Esophagus squamous epithelium (tissue), 4 donors: ENCODE measurements around the gene SLC35F3.

ENCODE experiments used
- POLR2A ChIP-seq, 4 donors: fragments of 450-650 bp; IDR thresholded peaks; one replicate each; pipeline ENCODE4 v1.6.1; 2017; ENCODE audit warnings: antibody characterized with exemption in 4 of 4, mild to moderate bottlenecking in 4 of 4, moderate library complexity in 3 of 4
- TF ChIP-seq, protein P1 (sequence below), 6 experiments: fragments of 450-650 bp in 4 of 6; fragments of 200-600 bp in 2 of 6; sonication (generic) in 2 of 6; IDR thresholded peaks; one replicate each; pipeline ENCODE4 v1.5.1; 2016 to 2019; ENCODE audit warnings: antibody characterized with exemption in 6 of 6, mild to moderate bottlenecking in 4 of 6, moderate library complexity in 4 of 6

DNA sequence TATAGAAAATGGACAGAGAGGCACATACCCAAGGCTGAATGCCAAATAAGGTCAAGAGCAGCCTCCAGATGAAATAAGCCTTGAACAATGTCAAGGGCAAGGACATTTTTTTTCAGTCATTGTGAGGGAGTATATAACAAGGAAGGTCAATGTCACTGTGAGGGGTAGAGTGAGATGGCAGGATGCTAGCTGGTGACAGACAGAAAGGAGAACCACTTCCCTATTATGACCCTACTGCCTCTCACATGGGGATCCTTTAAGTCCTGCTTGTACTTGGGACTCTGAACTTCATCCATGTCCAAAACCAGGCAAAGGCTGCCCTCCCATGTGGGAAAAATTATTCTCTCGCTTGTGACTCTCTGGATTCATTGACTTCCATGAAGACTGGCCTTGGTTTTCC is 349.3 kb downstream of the SLC35F3 start:
- TF ChIP-seq, protein P1, sequence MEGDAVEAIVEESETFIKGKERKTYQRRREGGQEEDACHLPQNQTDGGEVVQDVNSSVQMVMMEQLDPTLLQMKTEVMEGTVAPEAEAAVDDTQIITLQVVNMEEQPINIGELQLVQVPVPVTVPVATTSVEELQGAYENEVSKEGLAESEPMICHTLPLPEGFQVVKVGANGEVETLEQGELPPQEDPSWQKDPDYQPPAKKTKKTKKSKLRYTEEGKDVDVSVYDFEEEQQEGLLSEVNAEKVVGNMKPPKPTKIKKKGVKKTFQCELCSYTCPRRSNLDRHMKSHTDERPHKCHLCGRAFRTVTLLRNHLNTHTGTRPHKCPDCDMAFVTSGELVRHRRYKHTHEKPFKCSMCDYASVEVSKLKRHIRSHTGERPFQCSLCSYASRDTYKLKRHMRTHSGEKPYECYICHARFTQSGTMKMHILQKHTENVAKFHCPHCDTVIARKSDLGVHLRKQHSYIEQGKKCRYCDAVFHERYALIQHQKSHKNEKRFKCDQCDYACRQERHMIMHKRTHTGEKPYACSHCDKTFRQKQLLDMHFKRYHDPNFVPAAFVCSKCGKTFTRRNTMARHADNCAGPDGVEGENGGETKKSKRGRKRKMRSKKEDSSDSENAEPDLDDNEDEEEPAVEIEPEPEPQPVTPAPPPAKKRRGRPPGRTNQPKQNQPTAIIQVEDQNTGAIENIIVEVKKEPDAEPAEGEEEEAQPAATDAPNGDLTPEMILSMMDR (IDR thresholded peaks at IDR 0.05): no peak
- TF ChIP-seq POLR2A (IDR thresholded peaks at IDR 0.05): no peak
